DND-41 (cell line): ENCODE measurements around the gene FBXL19.

Experiments
- ATAC-seq: fragments of 200-7000 bp; cut with Tn5 transposase; 3 replicates; pipeline ENCODE4 v1.9.1; 2021; ENCODE audit warnings: low read depth; ENCODE audit not compliant: insufficient read depth
- DNase-seq: peaks from one replicate; pipeline ENCODE4 v3.0.0-alpha.2; 2020
- H2AFZ ChIP-seq: 2 replicates; pipeline ENCODE4 v1.6.0; 2012; ENCODE audit warnings: low read depth, low read length
- H3K27ac ChIP-seq: 2 replicates; pipeline ENCODE4 v1.5.1; 2012; ENCODE audit warnings: low read length, inconsistent platforms
- H3K27me3 ChIP-seq: fragments of 200-600 bp; sonication (generic); 2 replicates; pipeline ENCODE4 v1.6.0; 2012; ENCODE audit warnings: low read length, mild to moderate bottlenecking, inconsistent platforms; ENCODE audit not compliant: insufficient read depth, poor library complexity
- H3K36me3 ChIP-seq: 2 replicates; pipeline ENCODE4 v1.5.1; 2012; ENCODE audit warnings: low read length, inconsistent platforms; ENCODE audit not compliant: insufficient read depth
- H3K4me1 ChIP-seq: 2 replicates; pipeline ENCODE4 v1.5.1; 2012; ENCODE audit warnings: mild to moderate bottlenecking, low read length; ENCODE audit not compliant: insufficient read depth
- H3K4me2 ChIP-seq: 2 replicates; pipeline ENCODE4 v1.6.0; 2012; ENCODE audit warnings: mild to moderate bottlenecking, moderate library complexity, low read length, inconsistent platforms; ENCODE audit not compliant: insufficient read depth
- H3K4me3 ChIP-seq, 2 experiments: fragments of 200-600 bp in 1 of 2; shearing (Covaris generic) in 1 of 2; 2 replicates each; pipeline ENCODE4 v1.5.1; 2012 to 2016; ENCODE audit warnings: inconsistent platforms in 2 of 2, low read length in 2 of 2, mild to moderate bottlenecking in 2 of 2, low read depth in 1 of 2, moderate library complexity in 1 of 2
- H3K79me2 ChIP-seq: 2 replicates; pipeline ENCODE4 v1.6.0; 2012; ENCODE audit warnings: low read length, inconsistent platforms; ENCODE audit not compliant: insufficient read depth
- H3K9ac ChIP-seq: 2 replicates; pipeline ENCODE4 v1.6.0; 2012; ENCODE audit warnings: low read depth, mild to moderate bottlenecking, inconsistent platforms, low read length, moderate library complexity
- H3K9me3 ChIP-seq: 2 replicates; pipeline ENCODE4 v1.5.1; 2012; ENCODE audit warnings: low read length, moderate library complexity, mild to moderate bottlenecking, inconsistent platforms; ENCODE audit not compliant: insufficient read depth, severe bottlenecking
- H4K20me1 ChIP-seq: 2 replicates; pipeline ENCODE4 v1.6.0; 2012; ENCODE audit warnings: low read length; ENCODE audit not compliant: insufficient read depth
- EZH2 ChIP-seq: IDR thresholded peaks from 3 replicates; pipeline ENCODE4 v1.6.1; 2012; ENCODE audit warnings: borderline replicate concordance, low read depth, mild to moderate bottlenecking, moderate library complexity, low read length, inconsistent platforms; ENCODE audit not compliant: severe bottlenecking
- TF ChIP-seq, protein P1 (sequence below): IDR thresholded peaks from 2 replicates; pipeline ENCODE4 v1.5.1; 2012; ENCODE audit warnings: borderline replicate concordance, low read length, moderate library complexity, mild to moderate bottlenecking; ENCODE audit not compliant: poor library complexity, severe bottlenecking; ENCODE audit errors: extremely low read depth

The FBXL19 gene

DNA sequence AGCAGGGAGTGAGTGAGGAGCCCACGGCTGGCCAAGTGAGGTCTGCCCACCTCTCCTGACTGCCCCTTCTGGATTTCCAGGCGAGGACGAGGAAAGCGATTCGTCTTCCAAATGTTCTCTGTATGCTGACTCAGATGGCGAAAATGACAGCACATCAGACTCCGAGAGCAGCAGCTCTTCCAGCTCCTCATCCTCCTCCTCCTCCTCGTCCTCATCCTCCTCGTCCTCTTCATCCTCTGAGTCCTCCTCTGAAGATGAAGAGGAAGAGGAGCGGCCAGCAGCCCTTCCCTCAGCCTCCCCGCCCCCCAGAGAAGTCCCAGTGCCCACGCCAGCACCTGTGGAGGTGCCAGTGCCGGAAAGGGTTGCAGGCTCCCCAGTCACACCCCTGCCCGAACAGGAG, 47.9 kb downstream of the FBXL19 start:
- ATAC-seq, result no peak
- peaks cover 93% of the 10 kb centered on the region for H3K36me3 ChIP-seq

DNA sequence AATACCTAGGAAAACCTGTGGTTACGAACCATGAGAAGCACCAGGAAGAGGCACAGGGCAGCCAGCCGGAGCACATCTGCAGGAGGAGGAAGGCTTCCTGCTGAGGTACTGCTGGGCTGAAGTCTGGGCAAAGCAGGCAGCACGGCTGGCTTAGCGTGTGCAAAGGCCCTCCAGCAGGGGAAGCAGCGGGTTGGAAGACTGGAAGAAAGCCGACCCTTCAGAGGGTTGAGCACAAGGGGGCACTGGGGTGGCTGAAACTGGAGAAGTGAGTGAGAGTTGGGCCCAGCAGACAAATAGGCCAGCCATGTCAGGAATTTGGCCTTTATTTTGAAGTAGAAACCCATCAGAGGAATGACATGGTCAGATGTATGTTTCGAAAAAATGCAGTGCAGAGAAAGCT, 49.5 kb downstream of the FBXL19 start:
- Histone ChIP-seq H2AFZ (no peak overlapping the region), H3K27ac (no peak overlapping the region), H3K4me1 (no peaks in the 10 kb centered on the region), H3K79me2 (0 out of 2 replicates have a peak, but pooled peaks cover 2% of the 10 kb centered on the region), H4K20me1 (peaks cover 14% of the 10 kb centered on the region), H3K36me3 (peaks cover 95% of the 10 kb centered on the region), H3K4me3 (no peak overlapping the region), H3K9ac (no peak overlapping the region), H3K27me3 (no peaks in the 10 kb centered on the region), H3K9me3 (no peaks in the 10 kb centered on the region), H3K4me2 (no peak overlapping the region)
- TF ChIP-seq EZH2, result no peak
- TF ChIP-seq, protein P1, sequence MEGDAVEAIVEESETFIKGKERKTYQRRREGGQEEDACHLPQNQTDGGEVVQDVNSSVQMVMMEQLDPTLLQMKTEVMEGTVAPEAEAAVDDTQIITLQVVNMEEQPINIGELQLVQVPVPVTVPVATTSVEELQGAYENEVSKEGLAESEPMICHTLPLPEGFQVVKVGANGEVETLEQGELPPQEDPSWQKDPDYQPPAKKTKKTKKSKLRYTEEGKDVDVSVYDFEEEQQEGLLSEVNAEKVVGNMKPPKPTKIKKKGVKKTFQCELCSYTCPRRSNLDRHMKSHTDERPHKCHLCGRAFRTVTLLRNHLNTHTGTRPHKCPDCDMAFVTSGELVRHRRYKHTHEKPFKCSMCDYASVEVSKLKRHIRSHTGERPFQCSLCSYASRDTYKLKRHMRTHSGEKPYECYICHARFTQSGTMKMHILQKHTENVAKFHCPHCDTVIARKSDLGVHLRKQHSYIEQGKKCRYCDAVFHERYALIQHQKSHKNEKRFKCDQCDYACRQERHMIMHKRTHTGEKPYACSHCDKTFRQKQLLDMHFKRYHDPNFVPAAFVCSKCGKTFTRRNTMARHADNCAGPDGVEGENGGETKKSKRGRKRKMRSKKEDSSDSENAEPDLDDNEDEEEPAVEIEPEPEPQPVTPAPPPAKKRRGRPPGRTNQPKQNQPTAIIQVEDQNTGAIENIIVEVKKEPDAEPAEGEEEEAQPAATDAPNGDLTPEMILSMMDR, result peak; percentile 28
- ATAC-seq (no peak), DNase-seq (no peak)

More for the DNA sequence above, 47.9 kb downstream of the FBXL19 start:
- Histone ChIP-seq H2AFZ (no peak overlapping the region), H3K27me3 (no peaks in the 10 kb centered on the region), H3K9ac (no peak overlapping the region), H3K27ac (no peak overlapping the region), H3K79me2 (0 out of 2 replicates have a peak, but pooled peaks cover 2% of the 10 kb centered on the region), H3K4me3 (no peak overlapping the region), H3K4me1 (no peaks in the 10 kb centered on the region), H4K20me1 (peaks cover 14% of the 10 kb centered on the region), H3K9me3 (no peaks in the 10 kb centered on the region), H3K4me2 (no peak overlapping the region)
- no peak for TF ChIP-seq EZH2
- TF ChIP-seq, protein P1, result no peak
- no peak for DNase-seq

DNA sequence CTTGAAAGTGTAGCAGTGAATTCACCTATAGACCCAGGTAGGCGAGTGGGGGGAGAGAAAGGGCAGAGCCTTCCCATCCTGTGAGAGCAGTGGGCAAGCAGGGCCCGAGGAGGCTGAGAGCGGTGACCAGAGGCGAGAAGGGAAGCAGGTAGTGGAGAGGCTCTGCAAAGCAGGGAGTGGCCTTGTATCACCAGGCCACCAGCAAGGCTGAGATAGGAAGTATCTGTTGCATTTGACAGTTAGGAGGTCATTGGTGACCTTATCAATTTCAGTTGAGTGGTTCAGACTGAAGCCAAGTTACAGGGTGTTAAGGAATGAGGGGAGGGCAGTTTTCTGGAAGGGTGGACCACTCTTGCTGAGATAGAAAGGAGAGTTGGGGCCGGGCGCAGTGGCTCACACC, 51.0 kb downstream of the FBXL19 start:
- H3K9me3 ChIP-seq, result no peaks in the 10 kb centered on the region
- DNase-seq (no peak), ATAC-seq (no peak)
- no peaks in the 10 kb centered on the region for H3K27me3 ChIP-seq
- H4K20me1 ChIP-seq, result peaks cover 14% of the 10 kb centered on the region
- H3K36me3 ChIP-seq, result peaks cover 96% of the 10 kb centered on the region
- no peak overlapping the region for H2AFZ ChIP-seq
- no peak for TF ChIP-seq EZH2
- TF ChIP-seq, protein P1, result no peak
- H3K4me3 ChIP-seq, result no peak overlapping the region
- no peaks in the 10 kb centered on the region for H3K79me2 ChIP-seq
- no peaks in the 10 kb centered on the region for H3K4me1 ChIP-seq
- H3K27ac ChIP-seq, result no peak overlapping the region
- no peak overlapping the region for H3K9ac ChIP-seq
- no peak overlapping the region for H3K4me2 ChIP-seq

DNA sequence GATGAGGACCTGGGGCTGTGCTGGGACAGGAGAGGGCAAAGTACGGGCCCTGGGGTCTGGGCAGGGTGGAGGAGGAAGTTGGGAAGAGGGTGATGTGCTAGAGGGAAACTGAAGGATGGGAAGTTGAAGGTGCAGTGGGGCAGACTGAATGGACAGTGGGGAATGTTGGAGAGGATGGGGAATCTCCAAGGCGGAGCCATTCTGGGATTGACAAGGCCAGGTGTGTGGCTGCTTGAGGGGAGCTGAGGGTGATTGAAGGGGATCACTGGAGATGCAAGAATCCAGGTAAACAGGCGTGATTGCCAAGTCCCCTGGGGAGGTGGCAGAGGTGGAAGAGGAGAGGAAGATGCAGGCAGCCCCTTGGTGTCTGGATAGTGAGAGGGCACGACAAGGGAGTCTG, 53.1 kb downstream of the FBXL19 start:
- no peaks in the 10 kb centered on the region for H3K4me1 ChIP-seq
- no peak overlapping the region for H3K9ac ChIP-seq
- H3K4me2 ChIP-seq, result no peak overlapping the region
- no peak for TF ChIP-seq EZH2
- TF ChIP-seq, protein P1, result no peak
- peaks cover 95% of the 10 kb centered on the region for H3K36me3 ChIP-seq
- no peaks in the 10 kb centered on the region for H3K79me2 ChIP-seq
- ATAC-seq (no peak), DNase-seq (no peak)
- no peaks in the 10 kb centered on the region for H3K9me3 ChIP-seq
- H3K4me3 ChIP-seq, result no peak overlapping the region
- H3K27me3 ChIP-seq, result no peaks in the 10 kb centered on the region
- H3K27ac ChIP-seq, result no peak overlapping the region
- H2AFZ ChIP-seq, result no peak overlapping the region
- H4K20me1 ChIP-seq, result peaks cover 14% of the 10 kb centered on the region
